SK-N-SH (cell line): ENCODE results near the gene CC2D1B. TPM values are rescaled to one million over a fixed set of nuclear protein-coding genes. Genes with fewer than 3 reads are reported as not detected.

Experiments used
- CTCF ChIA-PET: fragments of 300-600, 350-600 bp; formaldehyde crosslinking; extraction: SDS; loops from one replicate; lab custom pipeline; 2021; lab: Yijun Ruan, JAX
- POLR2A ChIA-PET: fragments of 350-600 bp; sonication (Branson Sonifier 250); formaldehyde crosslinking; extraction: SDS; loops from one replicate; lab custom pipeline; 2020; ENCODE audit warnings: antibody characterized with exemption, inconsistent platforms; lab: Yijun Ruan, JAX
- DNase-seq: peaks from one replicate; pipeline ENCODE4 v3.0.0; 2012
- H2AFZ ChIP-seq: fragments of 200-600 bp; sonication (generic); 2 replicates; pipeline ENCODE4 v1.8.1; 2016; ENCODE audit warnings: antibody characterized with exemption, mild to moderate bottlenecking, low read depth
- H3F3A ChIP-seq: fragments of 200-600 bp; sonication (generic); replicated peaks from 2 replicates; pipeline ENCODE3; 2016; ENCODE audit warnings: antibody characterized with exemption, mild to moderate bottlenecking; ENCODE audit not compliant: insufficient read depth
- H3K27ac ChIP-seq, 2 experiments: fragments of 200-500 bp in 1 of 2; fragments of 200-600 bp in 1 of 2; sonication (Bioruptor generic) in 1 of 2; sonication (generic), shearing (Covaris generic) in 1 of 2; 2 replicates each; pipeline versions ENCODE4 v1.5.1 to v1.6.1; 2014 to 2016; ENCODE audit warnings: low read depth in 2 of 2, inconsistent platforms in 1 of 2, low read length in 1 of 2, mild to moderate bottlenecking in 1 of 2, mixed read lengths in 1 of 2
- H3K27me3 ChIP-seq: fragments of 200-600 bp; sonication (generic), shearing (Covaris generic); 2 replicates; pipeline ENCODE4 v1.6.1; 2016; ENCODE audit warnings: mixed run types; ENCODE audit not compliant: insufficient read depth
- H3K36me3 ChIP-seq, 2 experiments: fragments of 200-500 bp in 1 of 2; fragments of 200-600 bp in 1 of 2; sonication (Bioruptor generic) in 1 of 2; sonication (generic) in 1 of 2; replicated peaks in 1 of 2; 2 replicates each; pipeline versions ENCODE3 to v1.5.1; 2014 to 2016; ENCODE audit warnings: low read length in 1 of 2, mild to moderate bottlenecking in 1 of 2; ENCODE audit not compliant: insufficient read depth in 2 of 2, control insufficient read depth in 1 of 2
- H3K4me1 ChIP-seq, 2 experiments: fragments of 200-500 bp in 1 of 2; fragments of 200-600 bp in 1 of 2; sonication (Bioruptor generic) in 1 of 2; sonication (generic), shearing (Covaris generic) in 1 of 2; 2 replicates each; pipeline versions ENCODE4 v1.5.1 to v1.6.1; 2014 to 2016; ENCODE audit warnings: low read depth in 1 of 2, low read length in 1 of 2, mixed run types in 1 of 2; ENCODE audit not compliant: insufficient read depth in 2 of 2, control insufficient read depth in 1 of 2
- H3K4me2 ChIP-seq: fragments of 200-600 bp; sonication (generic), shearing (Covaris generic); 2 replicates; pipeline ENCODE4 v1.6.1; 2017; ENCODE audit warnings: mixed run types
- H3K4me3 ChIP-seq, 2 experiments: fragments of 200-500 bp in 1 of 2; fragments of 200-600 bp in 1 of 2; sonication (Bioruptor generic) in 1 of 2; sonication (generic), shearing (Covaris generic) in 1 of 2; 2 replicates each; pipeline versions ENCODE4 v1.5.1 to v1.8.1; 2014 to 2016; ENCODE audit warnings: low read depth in 2 of 2, inconsistent platforms in 1 of 2, low read length in 1 of 2, mild to moderate bottlenecking in 1 of 2, mixed read lengths in 1 of 2, moderate library complexity in 1 of 2
- H3K79me2 ChIP-seq: fragments of 200-600 bp; sonication (generic); 2 replicates; pipeline ENCODE4 v1.8.1; 2017; ENCODE audit warnings: mild to moderate bottlenecking; ENCODE audit not compliant: insufficient read depth
- H3K9ac ChIP-seq: fragments of 200-600 bp; sonication (generic); 2 replicates; pipeline ENCODE4 v1.6.1; 2017; ENCODE audit warnings: mixed run types
- H3K9me2 ChIP-seq: fragments of 200-600 bp; sonication (generic); 2 replicates; pipeline ENCODE4 v1.6.1; 2017; ENCODE audit warnings: mixed run types
- H3K9me3 ChIP-seq: fragments of 200-600 bp; sonication (generic); 2 replicates; pipeline ENCODE4 v1.6.1; 2017; ENCODE audit warnings: mixed run types, mild to moderate bottlenecking, moderate library complexity
- H4K20me1 ChIP-seq: fragments of 200-600 bp; sonication (generic); 2 replicates; pipeline ENCODE4 v1.6.1; 2017; ENCODE audit warnings: mild to moderate bottlenecking, mixed run types; ENCODE audit not compliant: insufficient read depth
- EP300 ChIP-seq, 2 experiments: IDR thresholded peaks; 2 replicates each; pipeline versions ENCODE4 v1.4.0 to v1.6.1; 2012; ENCODE audit warnings: borderline replicate concordance in 1 of 2, low read depth in 1 of 2, low read length in 1 of 2
- EZH2phosphoT487 ChIP-seq: fragments of 200-600 bp; sonication (generic); IDR thresholded peaks from 2 replicates; pipeline ENCODE4 v1.6.1; 2017; ENCODE audit warnings: low read depth, mixed run types, mild to moderate bottlenecking, antibody characterized with exemption, moderate library complexity, borderline replicate concordance
- FOXM1 ChIP-seq: IDR thresholded peaks from 2 replicates; pipeline ENCODE4 v1.4.0; 2012; ENCODE audit warnings: low read depth, mild to moderate bottlenecking
- JUND ChIP-seq: IDR thresholded peaks from 2 replicates; pipeline ENCODE4 v1.4.0; 2012
- NFIC ChIP-seq: IDR thresholded peaks from 2 replicates; pipeline ENCODE4 v1.4.0; 2012; ENCODE audit warnings: borderline replicate concordance
- NRF1 ChIP-seq: IDR thresholded peaks from 2 replicates; pipeline ENCODE4 v1.6.1; 2012; ENCODE audit warnings: low read depth, mild to moderate bottlenecking, low read length
- POLR2AphosphoS5 ChIP-seq: IDR thresholded peaks from 2 replicates; pipeline ENCODE4 v1.6.1; 2012; ENCODE audit warnings: low read depth, low read length
- TAF1 ChIP-seq: IDR thresholded peaks from 2 replicates; pipeline ENCODE4 v1.6.1; 2012; ENCODE audit warnings: low read depth, mild to moderate bottlenecking, low read length, moderate library complexity, borderline replicate concordance
- USF1 ChIP-seq: IDR thresholded peaks from 2 replicates; pipeline ENCODE4 v1.4.0; 2012; ENCODE audit warnings: low read depth, borderline replicate concordance
- WGBS: methylation state at CpG from one replicate; pipeline ENCODE4 v1.1.6; 2017; ENCODE audit warnings: low lambda C conversion rate; 5-methylcytosine and 5-hydroxymethylcytosine counted together
- polyA plus RNA-seq, 3 experiments: library from polyadenylated mRNA; depleted of rRNA; stranded (reverse); fragments of >200 nt; gene quantifications; 2 replicates each; pipeline ENCODE4 v1.2.3, GENCODE V29; 2012
- TF ChIP-seq, protein P1 (sequence below): IDR thresholded peaks from 2 replicates; pipeline ENCODE4 v1.4.0; 2012; ENCODE audit warnings: low read depth
- TF ChIP-seq, protein P2 (sequence below): IDR thresholded peaks from 2 replicates; pipeline ENCODE4; 2012

CC2D1B gene
- polyA plus RNA-seq, 1 of the 3 experiments (the other 2 are of a cell fraction), result 18.7 TPM

DNA sequence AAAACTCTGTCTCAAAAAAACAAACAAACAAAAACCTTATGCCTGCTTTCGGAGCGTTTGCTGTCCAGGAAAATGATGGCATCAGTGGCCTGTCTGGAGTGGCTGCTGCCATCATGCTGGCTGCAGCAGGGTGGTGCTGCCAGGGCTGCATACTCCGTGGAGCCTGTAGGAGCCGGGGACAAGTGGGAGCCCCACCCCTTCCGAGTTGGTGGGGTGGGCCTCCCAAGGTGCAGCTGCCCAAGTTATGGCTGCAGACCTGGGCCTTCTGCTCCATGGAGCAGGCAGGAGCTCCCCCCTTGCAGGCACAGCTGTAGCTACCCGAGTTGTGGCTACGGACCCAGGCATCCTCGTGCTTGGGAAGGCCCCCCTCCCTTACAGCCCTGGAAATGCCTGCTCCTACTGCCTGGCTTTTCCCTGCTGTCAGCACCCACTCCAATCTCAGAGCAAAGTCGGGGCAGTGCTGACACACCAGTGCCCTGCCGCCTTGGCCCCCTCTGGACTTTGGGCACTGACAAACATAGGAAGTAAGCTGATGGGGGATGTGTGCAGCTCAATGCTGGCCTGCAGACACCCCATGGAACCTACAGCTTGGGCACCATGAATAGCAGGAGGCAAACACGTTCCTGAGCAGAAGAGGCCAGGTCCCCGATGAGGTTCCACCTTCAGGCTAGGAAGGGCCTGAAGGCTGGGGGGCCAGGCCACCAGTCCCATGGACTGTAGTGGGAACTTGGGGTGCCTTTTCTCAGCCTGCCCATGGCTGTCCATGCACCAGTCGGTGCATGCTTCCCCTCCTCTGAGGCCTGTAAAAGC, 60.4 kb downstream of the CC2D1B start:
- WGBS, result 82% methylated on average over 4 of the region's 13 CpGs
- ChIA-PET CTCF (interaction anchor here (1.5 kb wide), 1 partner anchor 178 kb away, joined by 4 read pairs; no protein-coding TSS in a partner anchor), POLR2A (interaction anchor here (0.5 to 0.6 kb wide), 2 partner anchors 207 to 819 kb away, joined by 3 to 4 read pairs; no protein-coding TSS in a partner anchor)
- TF ChIP-seq EP300 (IDR thresholded peaks at IDR 0.05; ENCODE audit: borderline replicate concordance in 1 of 2, low read depth in 1 of 2, low read length in 1 of 2) (no peak), NFIC (no peak), TAF1 (no peak), FOXM1 (no peak), JUND (no peak), NRF1 (no peak), EZH2phosphoT487 (no peak), USF1 (no peak), POLR2AphosphoS5 (no peak)
- TF ChIP-seq, protein P1, sequence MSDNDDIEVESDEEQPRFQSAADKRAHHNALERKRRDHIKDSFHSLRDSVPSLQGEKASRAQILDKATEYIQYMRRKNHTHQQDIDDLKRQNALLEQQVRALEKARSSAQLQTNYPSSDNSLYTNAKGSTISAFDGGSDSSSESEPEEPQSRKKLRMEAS, result no peak
- TF ChIP-seq, protein P2, sequence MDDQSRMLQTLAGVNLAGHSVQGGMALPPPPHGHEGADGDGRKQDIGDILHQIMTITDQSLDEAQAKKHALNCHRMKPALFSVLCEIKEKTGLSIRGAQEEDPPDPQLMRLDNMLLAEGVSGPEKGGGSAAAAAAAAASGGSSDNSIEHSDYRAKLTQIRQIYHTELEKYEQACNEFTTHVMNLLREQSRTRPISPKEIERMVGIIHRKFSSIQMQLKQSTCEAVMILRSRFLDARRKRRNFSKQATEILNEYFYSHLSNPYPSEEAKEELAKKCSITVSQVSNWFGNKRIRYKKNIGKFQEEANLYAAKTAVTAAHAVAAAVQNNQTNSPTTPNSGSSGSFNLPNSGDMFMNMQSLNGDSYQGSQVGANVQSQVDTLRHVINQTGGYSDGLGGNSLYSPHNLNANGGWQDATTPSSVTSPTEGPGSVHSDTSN, result no peak
- no peak overlapping the region for H3K27ac ChIP-seq
- H3K9me2 ChIP-seq, result no peaks in the 10 kb centered on the region
- no peak overlapping the region for H2AFZ ChIP-seq
- no peak for DNase-seq
- no peak overlapping the region for H3K9ac ChIP-seq
- H3F3A ChIP-seq, result peaks cover 6% of the 10 kb centered on the region
- H3K27me3 ChIP-seq, result no peaks in the 10 kb centered on the region
- no peaks in the 10 kb centered on the region for H4K20me1 ChIP-seq
- peaks cover 0 to 15% of the 10 kb centered on the region in 2 experiments for H3K36me3 ChIP-seq
- H3K4me3 ChIP-seq, result no peak overlapping the region
- H3K9me3 ChIP-seq, result no peaks in the 10 kb centered on the region
- no peaks in the 10 kb centered on the region for H3K79me2 ChIP-seq
- H3K4me1 ChIP-seq, result no peaks in the 10 kb centered on the region
- no peak overlapping the region for H3K4me2 ChIP-seq

Other genes starting within 250 kb of the CC2D1B start
- gene ZFYVE9, start 224.1 kb downstream of the CC2D1B start, polyA plus RNA-seq (2012; rRNA removed), result 4.1 and 5.4 TPM in 2 replicates
- 4.9 and 5.2 TPM in 2 replicates for gene ORC1, start 38.2 kb upstream of the CC2D1B start, polyA plus RNA-seq (2012; rRNA removed)
- 20.4 and 24.3 TPM in 2 replicates for gene PRPF38A, start 38.4 kb upstream of the CC2D1B start, polyA plus RNA-seq (2012; rRNA removed)
- gene TUT4, start 186.9 kb upstream of the CC2D1B start, polyA plus RNA-seq (2012; rRNA removed), result 27.2 and 28.3 TPM in 2 replicates
- gene GPX7, start 236.2 kb upstream of the CC2D1B start, polyA plus RNA-seq (2012; rRNA removed), result 5.7 and 6.2 TPM in 2 replicates